Inferior parietal cortex (tissue), 1 donor: ENCODE results near the gene LCLAT1.
"Not testable (repeated sequence)": the region's sequence is repeated elsewhere in the genome, so short reads cannot be mapped to it uniquely, and the experiment has no call there.

Experiments
- DNase-seq: peaks from one replicate; pipeline ENCODE4 v3.0.0-alpha.2; 2016; ENCODE audit errors: extremely low spot score

The LCLAT1 gene

GRCh38 chr2:30643013-30643412, 196.0 kb downstream of the LCLAT1 start:
- DNase-seq = not testable (repeated sequence)

GRCh38 chr2:30643674-30644073, 196.6 kb downstream of the LCLAT1 start:
- no peak for DNase-seq

- no peak for DNase-seq
Measured at GRCh38 chr2:30645081-30645744, 198.2 kb downstream of the LCLAT1 start.

GRCh38 chr2:30645745-30646119, 198.7 kb downstream of the LCLAT1 start:
- no peak for DNase-seq

- DNase-seq = no peak
Measured at GRCh38 chr2:30647752-30648457, 200.9 kb downstream of the LCLAT1 start.

- no peak for DNase-seq
Measured at GRCh38 chr2:30649278-30649677, 202.2 kb downstream of the LCLAT1 start.

- no peak for DNase-seq
Measured at GRCh38 chr2:30649828-30650227, 202.8 kb downstream of the LCLAT1 start.

- DNase-seq = no peak
Measured at GRCh38 chr2:30652271-30652915, 205.3 kb downstream of the LCLAT1 start.

GRCh38 chr2:30653847-30654246, 206.8 kb downstream of the LCLAT1 start:
- DNase-seq = no peak

- DNase-seq = no peak
Measured at GRCh38 chr2:30654404-30654803, 207.4 kb downstream of the LCLAT1 start.

- DNase-seq = no peak
Measured at GRCh38 chr2:30655211-30655610, 208.2 kb downstream of the LCLAT1 start.

- DNase-seq = no peak
Measured at GRCh38 chr2:30655660-30656059, 208.6 kb downstream of the LCLAT1 start.

GRCh38 chr2:30656079-30656478, 209.0 kb downstream of the LCLAT1 start:
- DNase-seq = no peak

- no peak for DNase-seq
Measured at GRCh38 chr2:30661173-30662107, 214.4 kb downstream of the LCLAT1 start.

GRCh38 chr2:30662268-30663131, 215.5 kb downstream of the LCLAT1 start:
- DNase-seq = no peak

- DNase-seq = no peak
Measured at GRCh38 chr2:30663321-30663720, 216.3 kb downstream of the LCLAT1 start.

GRCh38 chr2:30663806-30664205, 216.8 kb downstream of the LCLAT1 start:
- no peak for DNase-seq

- no peak for DNase-seq
Measured at GRCh38 chr2:30664761-30665358, 217.8 kb downstream of the LCLAT1 start.

- no peak for DNase-seq
Measured at GRCh38 chr2:30665761-30666265, 218.8 kb downstream of the LCLAT1 start.

GRCh38 chr2:30666266-30666874, 219.3 kb downstream of the LCLAT1 start:
- DNase-seq = no peak
